Erythroblast (primary cell): ENCODE results near the gene ZNF331.
"Not testable (repeated sequence)": the region's sequence is repeated elsewhere in the genome, so short reads cannot be mapped to it uniquely, and the experiment has no call there.

Experiments
- GATA1 ChIP-seq: IDR thresholded peaks from 2 replicates; pipeline ENCODE4 v1.6.1; 2011; ENCODE audit warnings: low read depth, mild to moderate bottlenecking, control low read depth, low read length, moderate library complexity
- POLR2A ChIP-seq: IDR thresholded peaks from 2 replicates; pipeline ENCODE4 v1.6.1; 2011; ENCODE audit warnings: mild to moderate bottlenecking, low read length

- TF ChIP-seq POLR2A, GATA1: not testable (repeated sequence)
Observed at GRCh38 chr19:53497311-53498023, 40.5 kb upstream of the ZNF331 start.
